HL-60 (cell line): ENCODE measurements around the gene TMEM239.

ENCODE experiments used
- GABPA ChIP-seq: IDR thresholded peaks from 2 replicates; pipeline ENCODE4 v1.6.1; 2012; ENCODE audit warnings: low read depth
- POLR2AphosphoS5 ChIP-seq: IDR thresholded peaks from 2 replicates; pipeline ENCODE4 v1.6.1; 2012; ENCODE audit warnings: low read depth
- TF ChIP-seq, protein P1 (sequence below): IDR thresholded peaks from one replicate; pipeline ENCODE4 v1.5.1; 2011; ENCODE audit warnings: low read length, control low read depth, inconsistent platforms; ENCODE audit not compliant: insufficient read depth
- TF ChIP-seq, protein P2 (sequence below): IDR thresholded peaks from 2 replicates; pipeline ENCODE4 v1.6.1; 2012; ENCODE audit warnings: low read depth; ENCODE audit not compliant: insufficient replicate concordance

DNA sequence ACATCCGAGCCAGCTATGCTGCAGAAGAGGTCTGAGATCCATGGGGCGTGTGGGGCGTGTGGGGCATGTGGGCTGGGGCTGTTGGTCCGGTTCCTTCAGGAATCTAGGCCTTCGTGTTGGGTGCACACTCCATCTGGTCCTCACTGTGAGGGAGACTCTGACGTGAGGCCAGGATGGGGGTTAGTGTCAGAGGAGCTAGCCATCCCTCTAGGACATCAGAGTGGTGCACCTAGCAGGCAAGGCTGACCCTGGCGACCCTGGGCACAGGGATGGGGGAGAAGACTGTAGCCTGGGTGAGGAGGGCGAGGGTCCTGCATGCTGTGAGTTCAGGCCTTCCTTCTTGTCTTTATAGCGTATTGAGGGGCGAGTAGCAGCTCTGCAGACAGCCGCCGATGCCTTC lies 48.5 kb downstream of the TMEM239 start:
- no peak for TF ChIP-seq POLR2AphosphoS5
- TF ChIP-seq, protein P1, sequence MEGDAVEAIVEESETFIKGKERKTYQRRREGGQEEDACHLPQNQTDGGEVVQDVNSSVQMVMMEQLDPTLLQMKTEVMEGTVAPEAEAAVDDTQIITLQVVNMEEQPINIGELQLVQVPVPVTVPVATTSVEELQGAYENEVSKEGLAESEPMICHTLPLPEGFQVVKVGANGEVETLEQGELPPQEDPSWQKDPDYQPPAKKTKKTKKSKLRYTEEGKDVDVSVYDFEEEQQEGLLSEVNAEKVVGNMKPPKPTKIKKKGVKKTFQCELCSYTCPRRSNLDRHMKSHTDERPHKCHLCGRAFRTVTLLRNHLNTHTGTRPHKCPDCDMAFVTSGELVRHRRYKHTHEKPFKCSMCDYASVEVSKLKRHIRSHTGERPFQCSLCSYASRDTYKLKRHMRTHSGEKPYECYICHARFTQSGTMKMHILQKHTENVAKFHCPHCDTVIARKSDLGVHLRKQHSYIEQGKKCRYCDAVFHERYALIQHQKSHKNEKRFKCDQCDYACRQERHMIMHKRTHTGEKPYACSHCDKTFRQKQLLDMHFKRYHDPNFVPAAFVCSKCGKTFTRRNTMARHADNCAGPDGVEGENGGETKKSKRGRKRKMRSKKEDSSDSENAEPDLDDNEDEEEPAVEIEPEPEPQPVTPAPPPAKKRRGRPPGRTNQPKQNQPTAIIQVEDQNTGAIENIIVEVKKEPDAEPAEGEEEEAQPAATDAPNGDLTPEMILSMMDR, result no peak
- no peak for TF ChIP-seq GABPA
- TF ChIP-seq, protein P2, sequence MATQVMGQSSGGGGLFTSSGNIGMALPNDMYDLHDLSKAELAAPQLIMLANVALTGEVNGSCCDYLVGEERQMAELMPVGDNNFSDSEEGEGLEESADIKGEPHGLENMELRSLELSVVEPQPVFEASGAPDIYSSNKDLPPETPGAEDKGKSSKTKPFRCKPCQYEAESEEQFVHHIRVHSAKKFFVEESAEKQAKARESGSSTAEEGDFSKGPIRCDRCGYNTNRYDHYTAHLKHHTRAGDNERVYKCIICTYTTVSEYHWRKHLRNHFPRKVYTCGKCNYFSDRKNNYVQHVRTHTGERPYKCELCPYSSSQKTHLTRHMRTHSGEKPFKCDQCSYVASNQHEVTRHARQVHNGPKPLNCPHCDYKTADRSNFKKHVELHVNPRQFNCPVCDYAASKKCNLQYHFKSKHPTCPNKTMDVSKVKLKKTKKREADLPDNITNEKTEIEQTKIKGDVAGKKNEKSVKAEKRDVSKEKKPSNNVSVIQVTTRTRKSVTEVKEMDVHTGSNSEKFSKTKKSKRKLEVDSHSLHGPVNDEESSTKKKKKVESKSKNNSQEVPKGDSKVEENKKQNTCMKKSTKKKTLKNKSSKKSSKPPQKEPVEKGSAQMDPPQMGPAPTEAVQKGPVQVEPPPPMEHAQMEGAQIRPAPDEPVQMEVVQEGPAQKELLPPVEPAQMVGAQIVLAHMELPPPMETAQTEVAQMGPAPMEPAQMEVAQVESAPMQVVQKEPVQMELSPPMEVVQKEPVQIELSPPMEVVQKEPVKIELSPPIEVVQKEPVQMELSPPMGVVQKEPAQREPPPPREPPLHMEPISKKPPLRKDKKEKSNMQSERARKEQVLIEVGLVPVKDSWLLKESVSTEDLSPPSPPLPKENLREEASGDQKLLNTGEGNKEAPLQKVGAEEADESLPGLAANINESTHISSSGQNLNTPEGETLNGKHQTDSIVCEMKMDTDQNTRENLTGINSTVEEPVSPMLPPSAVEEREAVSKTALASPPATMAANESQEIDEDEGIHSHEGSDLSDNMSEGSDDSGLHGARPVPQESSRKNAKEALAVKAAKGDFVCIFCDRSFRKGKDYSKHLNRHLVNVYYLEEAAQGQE, result no peak
